ENCODE results near the gene CUBN.

CUBN gene

GRCh38 chr10:16952080-16952479, 177.5 kb downstream of the CUBN start:
- no peak for DNase-seq (ENCODE audit: low read depth in 2 of 2)

DNA sequence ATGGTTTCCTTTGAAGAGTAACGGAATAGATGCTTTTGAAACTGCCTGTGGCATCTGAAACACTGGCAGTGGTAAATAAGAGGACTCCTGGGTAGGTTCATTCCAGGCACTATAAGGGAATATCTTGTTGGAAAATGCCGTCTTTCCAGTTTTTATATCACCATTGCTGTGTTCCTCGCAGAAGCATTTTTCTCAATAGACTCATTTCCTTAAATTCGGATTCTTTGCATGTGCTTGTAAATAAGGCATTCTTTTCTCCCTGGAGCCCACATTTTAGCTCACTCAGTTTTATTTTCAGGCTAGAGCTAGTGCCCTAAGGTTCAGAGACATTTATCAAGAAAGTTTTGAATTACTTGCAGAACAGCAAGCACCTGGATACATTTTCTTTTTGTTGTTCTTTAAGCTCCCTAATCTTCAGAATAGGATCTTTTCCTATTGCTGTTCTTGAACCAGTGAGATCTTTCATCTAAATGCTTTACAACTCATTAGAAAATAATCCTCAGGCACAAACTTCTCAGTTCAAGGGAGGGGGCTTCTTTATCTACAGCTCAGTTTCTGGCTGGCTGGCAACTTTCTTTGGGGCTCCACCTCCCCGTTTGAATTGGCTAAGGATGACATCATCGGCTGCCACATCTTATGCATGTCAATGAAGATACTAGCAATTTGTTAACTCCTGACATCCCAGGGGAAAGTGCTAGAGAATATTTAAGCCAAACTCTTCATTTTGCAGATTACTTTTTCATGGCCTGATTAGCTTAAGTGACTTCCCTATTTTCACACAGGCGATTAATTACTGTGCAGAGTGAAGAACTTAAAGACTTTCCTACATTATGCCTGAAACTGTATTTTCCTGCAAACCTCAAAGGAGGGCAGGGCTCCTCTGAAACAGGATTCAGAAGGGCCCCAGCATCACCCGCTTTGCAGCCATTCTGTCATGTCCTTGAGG, 178.7 kb downstream of the CUBN start:
- DNase-seq (ENCODE audit: low read depth in 2 of 2), result no peak

DNA sequence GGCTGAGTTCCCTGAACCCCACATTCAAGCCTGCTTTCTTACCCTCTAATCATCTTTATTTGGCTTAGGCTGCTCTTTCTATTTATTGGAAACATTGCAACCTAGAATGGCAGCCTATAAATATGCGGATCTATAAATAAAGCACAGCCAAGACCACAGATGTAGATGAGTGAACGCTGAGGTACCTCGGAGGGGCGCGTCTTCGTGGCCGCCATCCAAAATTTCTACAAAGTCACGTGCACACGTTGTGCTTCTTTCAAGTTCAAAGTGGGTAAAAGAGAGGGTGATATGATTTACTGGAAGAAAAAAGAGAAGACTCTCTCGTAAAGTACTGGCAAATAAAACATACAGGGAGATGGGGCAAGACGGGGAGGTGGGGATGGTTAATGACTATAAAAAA, 179.8 kb downstream of the CUBN start:
- DNase-seq (ENCODE audit: low read depth in 2 of 2), result no peak

- peak; percentile 6 to 18 for DNase-seq (ENCODE audit: low read depth in 2 of 2)
Observed at GRCh38 chr10:16948361-16948760, 181.2 kb downstream of the CUBN start.

- DNase-seq (ENCODE audit: low read depth in 2 of 2), result no peak
Observed at GRCh38 chr10:16947069-16947468, 182.5 kb downstream of the CUBN start.

GRCh38 chr10:16945593-16945992, 184.0 kb downstream of the CUBN start:
- no peak for DNase-seq (ENCODE audit: low read depth in 2 of 2)

DNA sequence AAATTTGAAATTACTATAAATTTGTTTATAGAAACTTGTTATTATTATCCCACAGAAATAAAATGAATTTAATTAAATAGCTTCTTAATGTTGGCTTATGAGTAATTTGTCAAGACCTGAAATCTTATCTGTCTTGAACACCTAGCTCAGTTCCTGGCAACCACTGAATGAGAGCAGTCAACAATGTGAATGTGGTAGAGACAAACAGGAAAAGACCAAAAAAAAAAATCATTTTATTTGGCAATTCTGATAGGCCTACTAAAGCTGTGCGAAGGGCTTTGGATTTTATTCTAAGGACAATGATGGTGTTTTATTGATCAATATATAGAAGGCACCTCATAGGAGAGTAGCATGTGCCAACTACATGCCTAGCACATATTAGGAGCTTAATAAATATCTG, 184.6 kb downstream of the CUBN start:
- DNase-seq (ENCODE audit: low read depth in 2 of 2), result no peak

GRCh38 chr10:16944402-16944801, 185.2 kb downstream of the CUBN start:
- no peak for DNase-seq (ENCODE audit: low read depth in 2 of 2)

DNA sequence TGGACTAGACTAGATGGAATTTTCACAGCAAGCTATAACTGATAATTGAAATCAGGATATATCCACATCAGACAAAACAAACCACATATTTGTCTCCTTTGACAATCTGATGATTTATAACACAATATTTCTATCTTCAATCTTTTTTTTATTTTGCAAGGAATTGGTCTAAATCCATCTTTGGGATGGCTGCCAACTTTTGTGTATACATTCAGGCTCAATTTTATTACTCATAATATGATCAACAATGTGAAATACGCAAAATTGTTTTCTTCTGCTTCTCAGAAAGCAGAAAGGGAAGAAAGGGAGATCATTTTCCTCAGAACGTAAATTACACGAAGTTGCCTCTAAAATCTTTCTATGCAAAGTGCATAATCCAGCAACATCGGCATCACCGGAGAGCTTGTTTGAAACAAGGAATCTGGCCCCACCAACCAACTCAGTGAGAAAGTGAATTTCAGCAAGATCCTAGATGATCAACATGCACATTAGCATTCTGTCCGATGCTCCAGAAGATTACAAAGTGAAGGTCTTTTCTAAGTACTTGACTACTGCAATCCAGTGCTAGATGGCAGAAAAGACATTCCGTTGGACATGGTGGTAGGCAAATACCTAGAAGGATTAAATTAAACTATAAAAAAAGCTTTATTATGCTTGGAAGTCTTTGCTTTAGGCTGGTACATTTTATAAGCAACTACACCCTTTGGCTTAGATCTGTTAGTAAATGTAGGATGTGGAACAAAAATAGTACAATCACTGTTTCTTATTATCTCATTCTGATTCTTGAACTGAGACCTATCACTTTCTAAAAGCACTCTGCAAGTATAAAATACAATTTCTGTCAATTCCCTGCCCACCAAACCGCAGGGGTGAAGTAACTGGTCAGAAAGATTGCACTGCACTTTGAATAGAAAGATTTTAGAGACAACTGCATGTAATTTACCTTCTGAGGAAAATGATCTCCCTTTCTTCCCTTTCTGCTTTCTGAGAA, 186.0 kb downstream of the CUBN start:
- DNase-seq (ENCODE audit: low read depth in 2 of 2), result no peak

DNA sequence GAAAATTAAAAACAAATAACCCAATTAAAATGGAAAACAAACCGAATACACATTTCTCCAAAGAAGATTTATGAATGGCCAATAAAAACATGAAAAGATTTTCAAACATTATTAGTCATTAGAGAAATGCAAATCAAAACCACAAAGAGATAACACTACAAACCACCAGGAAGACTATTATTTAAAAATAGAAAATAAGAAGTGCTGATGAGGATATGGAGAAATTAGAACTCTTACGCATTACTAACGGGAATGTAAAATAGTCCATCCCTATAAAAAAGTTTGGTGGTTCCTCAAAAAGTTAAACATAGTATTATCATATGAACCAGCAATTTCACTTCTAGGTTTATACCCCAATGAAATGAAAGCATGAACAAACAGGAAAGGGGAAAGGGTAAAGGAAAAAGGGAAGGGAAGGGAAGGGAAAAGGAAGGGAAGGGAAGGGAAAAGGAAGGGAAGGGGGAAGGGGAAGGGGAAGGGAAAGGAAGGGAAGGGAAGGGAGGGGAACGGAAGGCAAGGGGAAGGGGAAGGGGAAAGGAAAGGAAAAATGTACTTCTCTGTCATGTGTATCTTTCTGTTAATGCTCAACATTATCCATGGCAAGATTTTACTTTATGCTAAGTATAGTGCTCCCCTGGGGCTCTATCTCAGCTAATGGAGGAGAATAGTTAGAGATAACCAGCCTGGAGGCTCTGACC, 187.1 kb downstream of the CUBN start:
- DNase-seq (ENCODE audit: low read depth in 2 of 2), result no peak

GRCh38 chr10:16941870-16942269, 187.7 kb downstream of the CUBN start:
- no peak for DNase-seq (ENCODE audit: low read depth in 2 of 2)

- no peak for DNase-seq (ENCODE audit: low read depth in 2 of 2)
Observed at GRCh38 chr10:16941067-16941466, 188.5 kb downstream of the CUBN start.

GRCh38 chr10:16938952-16939351, 190.7 kb downstream of the CUBN start:
- DNase-seq (ENCODE audit: low read depth in 2 of 2), result no peak

GRCh38 chr10:16934461-16934860, 195.2 kb downstream of the CUBN start:
- DNase-seq (ENCODE audit: low read depth in 2 of 2), result no peak

GRCh38 chr10:16933783-16934182, 195.8 kb downstream of the CUBN start:
- no peak for DNase-seq (ENCODE audit: low read depth in 2 of 2)

DNA sequence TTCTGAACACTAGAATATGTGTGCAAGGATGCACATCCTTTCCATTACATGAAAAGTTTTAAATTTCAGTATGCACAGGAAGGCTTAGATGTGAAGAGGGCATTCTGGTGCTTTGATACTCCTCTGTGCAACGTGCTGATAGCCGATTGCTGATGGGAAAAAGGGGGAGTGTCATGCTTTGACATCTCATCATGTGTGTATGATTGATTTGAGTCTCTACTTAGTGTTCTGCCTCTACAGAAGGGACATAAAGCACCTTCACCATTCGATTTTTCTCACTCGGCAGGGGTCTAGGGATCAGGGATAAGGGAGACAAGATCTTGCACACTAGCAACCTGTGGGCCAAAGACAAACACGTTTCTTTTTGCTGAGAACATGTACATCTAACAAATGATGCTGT, 197.7 kb downstream of the CUBN start:
- no peak for DNase-seq (ENCODE audit: low read depth in 2 of 2)

DNA sequence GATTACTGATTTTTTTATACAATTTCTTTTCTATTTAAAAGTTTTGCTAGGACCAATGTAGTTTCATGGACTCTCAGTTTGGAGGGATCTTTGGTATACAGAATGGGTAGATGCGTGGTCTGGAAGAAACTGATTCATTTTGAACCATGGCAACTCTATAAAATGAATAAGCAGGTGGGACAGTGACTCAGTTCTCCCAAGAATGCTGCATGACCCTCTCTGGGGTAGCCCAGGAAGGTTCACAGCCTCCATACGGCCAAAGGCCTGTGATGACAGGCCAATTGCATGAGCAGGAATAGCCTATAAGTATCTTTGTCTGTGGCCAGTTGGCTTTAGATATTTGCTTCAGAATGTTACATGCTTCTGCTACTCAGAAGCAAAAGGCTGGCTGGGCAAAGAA, 199.1 kb downstream of the CUBN start:
- no peak for DNase-seq (ENCODE audit: low read depth in 2 of 2)

GRCh38 chr10:16929069-16929468, 200.5 kb downstream of the CUBN start:
- DNase-seq (ENCODE audit: low read depth in 2 of 2), result no peak

- DNase-seq (ENCODE audit: low read depth in 2 of 2), result no peak
Observed at GRCh38 chr10:16927546-16927945, 202.1 kb downstream of the CUBN start.

GRCh38 chr10:16923726-16924125, 205.9 kb downstream of the CUBN start:
- DNase-seq (ENCODE audit: low read depth in 2 of 2), result no peak

GRCh38 chr10:16923309-16923708, 206.3 kb downstream of the CUBN start:
- no peak for DNase-seq (ENCODE audit: low read depth in 2 of 2)
